ENCODE results near the gene NRIP3. TPM values are rescaled to one million over a fixed set of nuclear protein-coding genes. Genes with fewer than 3 reads are reported as not detected.

Gene NRIP3
- total and polyA plus RNA-seq, 2 of the 13 experiments (the other 11 are each of a cell fraction or from before 2014, with no cell fraction given), result 0.04 to 0.07 TPM

GRCh38 chr11:8964324-8965320 lies 39.2 kb downstream of the NRIP3 start, which contains the start of gene TMEM9B (continued):
- TF ChIP-seq ZNF142 (CRISPR knock-in tag; IDR thresholded peaks at IDR 0.05) (peak; percentile 77; the same call in 1 of the 2 replicates), SIX4 (CRISPR knock-in tag; IDR thresholded peaks at IDR 0.05) (no peak), ZNF512 (CRISPR knock-in tag; IDR thresholded peaks at IDR 0.05) (no peak), CENPT (CRISPR knock-in tag; IDR thresholded peaks at IDR 0.05; ENCODE audit: low read depth) (no peak), TRIM24 (CRISPR knock-in tag; IDR thresholded peaks at IDR 0.05) (no peak), HNF1B (CRISPR knock-in tag; IDR thresholded peaks at IDR 0.05) (peak; percentile 58; the same call in 1 of the 2 replicates), SMYD3 (CRISPR knock-in tag; IDR thresholded peaks at IDR 0.05) (no peak; the same call in 1 of the 2 replicates), SP140L (CRISPR knock-in tag; IDR thresholded peaks at IDR 0.05; ENCODE audit: borderline replicate concordance) (no peak), ZNF619 (CRISPR knock-in tag; IDR thresholded peaks at IDR 0.05) (no peak), KLF12 (CRISPR knock-in tag; IDR thresholded peaks at IDR 0.05; ENCODE audit: borderline replicate concordance) (no peak; the same call in 1 of the 2 replicates), ZNF138 (CRISPR knock-in tag; IDR thresholded peaks at IDR 0.05; ENCODE audit: low read depth) (no peak; the same call in 1 of the 2 replicates), IKZF4 (CRISPR knock-in tag; IDR thresholded peaks at IDR 0.05; ENCODE audit: borderline replicate concordance, low read depth, not compliant biosample characterization) (peak; percentile 85), HMGXB4 (CRISPR knock-in tag; IDR thresholded peaks at IDR 0.05; ENCODE audit: borderline replicate concordance in 1 of 2, low read depth in 1 of 2) (peak; percentile 71 to 79), NR3C1 (CRISPR knock-in tag; IDR thresholded peaks at IDR 0.05) (no peak), NR2F1 (CRISPR knock-in tag; IDR thresholded peaks at IDR 0.05) (no peak), ZMYM3 (CRISPR knock-in tag; IDR thresholded peaks at IDR 0.05) (peak; percentile 42; the same call in 1 of the 2 replicates)
